SIG-M5 treated with dmso at 0.1 percent for 504 hours (cell line): Measurements from ENCODE around the gene MPDU1.
A peak's percentile ranks its signal among the peaks of the same experiment; 100 is the strongest.
"Not testable (repeated sequence)": the region's sequence is repeated elsewhere in the genome, so short reads cannot be mapped to it uniquely, and the experiment has no call there.

Source experiments
- DNase-seq: peaks from one replicate; lab custom pipeline; 2025; ENCODE audit not compliant: unreplicated experiment; lab: John Stamatoyannopoulos, UW

The MPDU1 gene

DNA sequence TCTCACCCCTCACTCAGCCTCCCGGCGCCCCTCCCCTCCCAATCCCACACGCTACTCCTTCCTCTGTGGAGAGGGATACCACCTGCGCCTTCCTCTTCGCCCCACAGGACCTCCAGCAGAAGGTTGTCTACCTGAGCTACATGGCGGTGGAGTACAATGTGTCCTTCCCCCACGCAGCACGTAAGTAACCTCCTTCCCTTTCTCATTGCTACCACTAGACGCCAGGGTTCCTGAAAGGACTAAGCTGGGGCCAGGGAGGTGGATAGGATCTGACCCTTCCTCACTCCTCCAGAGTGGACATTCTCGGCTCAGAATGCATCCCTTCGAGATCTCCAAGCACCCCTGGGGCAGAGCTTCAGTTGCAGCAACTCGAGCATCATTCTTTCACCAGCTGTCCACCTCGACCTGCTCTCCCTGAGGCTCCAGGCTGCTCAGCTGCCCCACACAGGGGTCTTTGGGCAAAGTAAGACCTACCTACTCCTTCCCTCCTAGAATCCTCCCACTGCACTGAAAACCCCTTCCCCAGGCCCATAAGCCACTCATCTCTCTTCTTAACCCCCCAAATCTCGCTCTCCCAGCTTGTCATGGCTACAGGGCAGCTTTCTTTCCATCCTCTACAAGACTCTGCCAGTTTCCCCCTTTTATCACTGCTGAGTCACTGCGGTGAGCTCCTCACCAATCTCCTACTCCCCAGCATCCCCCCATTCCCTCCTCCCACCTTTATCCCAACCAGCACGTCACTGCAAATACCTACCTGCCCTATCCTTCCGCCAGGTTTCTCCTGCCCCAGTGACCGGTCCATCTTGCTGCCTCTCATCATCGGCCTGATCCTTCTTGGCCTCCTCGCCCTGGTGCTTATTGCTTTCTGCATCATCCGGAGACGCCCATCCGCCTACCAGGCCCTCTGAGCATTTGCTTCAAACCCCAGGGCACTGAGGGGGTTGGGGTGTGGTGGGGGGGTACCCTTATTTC, 2.8 kb upstream of the MPDU1 start:
- DNase-seq, result no peak

DNA sequence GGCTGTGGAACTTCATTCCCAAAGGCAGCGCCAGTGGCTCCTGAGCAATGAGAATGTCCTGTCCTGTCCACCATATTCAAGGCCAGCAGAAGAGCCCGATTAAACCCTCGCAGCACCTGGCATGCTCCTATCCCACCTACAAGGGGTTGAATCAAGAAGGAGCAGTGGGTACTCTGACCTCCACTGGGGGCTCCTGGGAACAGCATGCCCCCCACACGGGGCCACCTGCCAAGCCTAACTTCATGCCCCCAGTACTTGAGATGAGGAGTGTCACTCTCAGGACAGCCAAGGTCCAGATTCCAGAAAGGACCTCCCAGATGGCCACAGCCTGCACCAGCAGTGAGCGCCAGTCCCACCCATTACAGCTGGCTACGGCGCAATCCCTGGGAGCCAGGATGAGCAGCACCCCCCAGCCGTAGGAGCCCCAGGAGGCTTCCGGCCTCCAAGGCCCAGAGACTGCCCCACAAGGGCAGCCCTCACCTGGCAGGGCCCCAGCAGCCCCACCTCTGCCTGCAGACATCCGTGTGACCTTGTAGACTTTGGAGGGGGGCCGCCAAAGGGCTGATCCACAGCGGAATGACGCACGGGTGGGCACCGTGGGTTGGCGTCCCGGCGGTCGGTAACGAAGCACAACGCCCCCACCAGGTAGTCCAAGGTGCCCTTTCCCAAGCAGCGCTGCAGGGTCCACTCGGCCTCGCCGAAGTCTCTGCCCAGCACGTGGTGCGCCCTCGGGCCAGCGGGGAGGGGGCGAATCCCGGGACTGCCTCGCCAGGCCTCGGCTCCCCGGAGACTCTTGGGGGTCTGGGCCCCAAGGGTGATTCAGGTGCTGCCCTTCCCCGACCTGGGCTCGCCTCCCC, 1.0 kb upstream of the MPDU1 start:
- no peak for DNase-seq

DNA sequence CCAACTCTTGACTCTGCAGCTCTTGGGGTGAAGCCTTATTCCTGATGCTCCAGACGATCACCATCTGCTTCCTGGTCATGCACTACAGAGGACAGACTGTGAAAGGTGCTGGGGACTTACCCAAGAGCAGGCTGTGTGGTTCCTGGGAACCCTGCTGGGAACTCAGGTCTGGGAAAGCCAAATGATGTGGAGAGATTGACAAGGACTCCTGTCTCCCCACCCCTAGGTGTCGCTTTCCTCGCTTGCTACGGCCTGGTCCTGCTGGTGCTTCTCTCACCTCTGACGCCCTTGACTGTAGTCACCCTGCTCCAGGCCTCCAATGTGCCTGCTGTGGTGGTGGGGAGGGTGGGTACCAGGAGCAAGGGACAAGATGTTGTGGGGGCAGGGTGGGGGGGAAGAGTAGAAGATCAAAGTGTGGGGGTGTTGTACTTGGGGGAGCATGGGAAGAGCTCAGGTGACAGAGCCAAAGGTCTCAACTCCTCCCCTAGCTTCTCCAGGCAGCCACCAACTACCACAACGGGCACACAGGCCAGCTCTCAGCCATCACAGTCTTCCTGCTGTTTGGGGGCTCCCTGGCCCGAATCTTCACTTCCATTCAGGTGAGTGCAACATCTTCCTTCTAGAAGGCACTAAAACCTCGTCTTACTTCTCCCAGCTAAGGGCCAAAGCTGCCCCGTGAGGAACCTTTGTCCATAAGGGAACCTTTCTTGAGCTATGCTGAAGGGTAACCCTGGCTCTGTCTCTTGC, 3.2 kb downstream of the MPDU1 start:
- no peak for DNase-seq

DNA sequence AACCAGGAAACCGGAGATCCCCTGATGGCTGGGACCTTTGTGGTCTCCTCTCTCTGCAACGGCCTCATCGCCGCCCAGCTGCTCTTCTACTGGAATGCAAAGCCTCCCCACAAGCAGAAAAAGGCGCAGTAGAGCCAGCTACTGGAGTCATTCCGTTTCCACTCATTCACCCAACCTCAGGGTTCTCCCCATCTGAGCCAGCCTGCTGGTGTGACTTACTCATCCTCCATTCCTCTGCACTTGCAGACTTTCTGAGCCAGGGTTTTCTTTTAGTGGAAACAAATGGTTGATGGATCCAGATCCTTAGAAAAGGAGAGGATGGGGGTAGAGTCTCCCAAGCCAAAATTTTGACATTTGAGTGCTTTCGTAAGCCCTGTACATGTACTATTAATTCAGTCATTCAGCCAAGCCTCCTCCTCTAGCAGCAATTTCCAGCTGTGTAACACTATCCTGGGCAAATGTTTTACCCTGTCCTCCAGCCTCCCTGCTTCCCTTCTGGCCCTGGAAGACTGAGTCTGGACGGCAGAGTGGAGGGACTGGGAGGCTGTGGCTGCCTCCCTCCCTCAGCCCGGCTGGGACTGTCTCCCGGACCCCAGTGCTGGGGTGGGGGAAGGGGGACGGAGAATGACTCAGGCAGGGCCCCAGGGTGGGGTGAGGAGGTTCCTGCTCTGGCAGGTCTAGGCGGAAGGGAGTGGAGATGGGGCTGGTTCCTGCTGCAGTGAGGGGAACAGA, 3.9 kb downstream of the MPDU1 start:
- DNase-seq, result peak; percentile 78

DNA sequence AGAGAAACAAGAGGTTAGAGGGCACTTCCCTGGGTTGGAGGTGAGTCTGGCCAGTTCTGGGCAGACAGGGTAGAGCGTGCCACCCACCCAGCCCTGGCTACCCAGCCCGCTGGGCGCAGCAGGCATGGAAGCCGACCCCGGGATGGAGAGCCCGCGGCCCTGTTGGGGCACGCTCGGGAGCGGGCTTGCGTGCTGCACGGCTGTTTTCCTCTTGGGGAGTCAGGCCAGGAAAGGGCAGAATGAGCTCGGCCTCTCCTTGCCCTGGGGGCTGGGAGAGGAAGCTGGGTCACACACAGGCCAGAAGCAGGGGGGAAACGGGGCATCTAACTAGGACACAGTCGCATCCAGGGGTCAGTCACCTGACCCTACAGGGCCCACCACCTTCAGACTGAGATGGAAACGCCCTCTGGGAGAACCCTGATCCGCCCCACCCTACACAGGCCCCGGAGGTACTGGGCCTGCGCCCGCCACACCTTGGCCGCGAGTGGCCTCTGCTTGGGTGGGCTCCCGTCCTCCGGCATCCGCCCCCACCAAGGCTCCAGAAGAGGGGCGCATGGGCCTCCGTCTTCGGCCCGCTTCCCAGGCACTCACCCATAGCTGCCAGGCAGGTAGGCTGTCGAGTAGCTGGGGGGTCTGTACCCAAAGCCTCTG, 5.0 kb downstream of the MPDU1 start:
- DNase-seq, result no peak

DNA sequence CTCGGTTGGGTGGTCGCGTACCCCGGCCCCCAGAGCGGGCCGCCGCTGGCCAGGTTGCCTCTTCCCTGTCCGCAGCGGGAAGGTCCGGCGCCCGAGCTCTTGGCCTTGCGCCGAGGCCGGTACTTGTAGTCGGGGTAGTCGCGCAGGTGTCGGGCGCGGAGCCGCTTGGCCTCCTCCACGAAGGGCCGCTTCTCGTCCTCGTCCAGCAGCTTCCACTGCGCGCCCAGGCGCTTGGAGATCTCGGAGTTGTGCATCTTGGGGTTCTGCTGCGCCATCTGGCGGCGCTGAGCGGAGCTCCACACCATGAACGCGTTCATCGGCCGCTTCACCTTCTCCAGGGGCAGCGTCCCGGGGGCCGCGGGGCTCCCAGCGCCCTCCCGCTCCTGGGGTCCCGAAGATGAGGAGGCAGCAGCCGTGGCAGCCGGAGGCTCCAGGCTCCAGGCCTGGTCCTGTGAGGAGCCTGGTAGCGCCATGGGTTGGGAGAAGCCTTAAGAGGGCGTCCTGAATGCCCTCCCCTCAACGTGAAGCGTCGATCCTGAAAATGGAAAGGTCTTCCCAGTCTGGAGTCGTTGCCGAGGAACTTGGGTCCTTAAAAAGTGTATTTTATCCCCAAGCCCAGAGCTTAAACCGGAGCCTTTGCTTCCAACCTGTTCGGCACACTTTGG, 5.7 kb downstream of the MPDU1 start:
- peak; percentile 20 for DNase-seq

DNA sequence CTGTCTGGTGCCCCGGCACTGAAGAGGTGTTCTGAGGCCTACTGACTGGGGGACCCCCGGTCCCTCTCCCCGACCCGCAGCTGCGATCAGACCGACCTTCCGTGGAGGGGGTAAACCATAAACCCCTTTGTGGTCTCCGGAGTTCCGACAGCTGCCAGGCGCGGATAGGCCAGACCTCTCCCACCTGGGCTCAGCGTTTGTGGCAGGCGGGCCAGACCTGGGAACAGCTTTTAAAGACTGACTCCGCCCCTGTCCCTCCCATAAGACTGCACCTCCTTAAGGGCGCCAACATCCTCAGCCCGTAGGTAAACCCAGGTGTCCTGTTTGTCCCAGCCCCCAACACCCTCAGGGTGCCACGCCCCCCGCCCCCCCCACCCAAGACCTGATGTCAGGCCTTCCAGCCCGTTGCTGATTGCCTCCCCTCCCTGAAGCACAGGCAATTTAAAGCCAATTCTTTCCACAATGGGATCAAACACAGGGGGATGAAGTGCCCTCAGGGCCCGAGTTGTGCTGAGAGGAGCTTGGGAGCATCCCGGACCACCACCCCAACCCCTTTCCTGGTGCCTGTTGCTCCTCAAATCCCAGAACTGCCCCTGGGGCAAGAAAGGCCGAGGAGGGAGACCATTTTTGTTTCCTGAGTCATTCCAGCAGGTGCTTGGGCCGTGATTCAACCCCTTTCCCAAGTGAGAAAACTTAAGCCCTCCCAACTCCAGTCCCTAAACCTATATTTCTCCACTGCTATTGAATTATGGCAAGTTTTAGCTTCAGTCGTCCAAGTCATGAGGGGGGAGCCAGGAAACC, 6.4 kb downstream of the MPDU1 start, which contains the start of gene SOX15:
SOX15 (minus strand) TSS at position 204 of the 801 bp plus-strand sequence. CDS start 418 bp downstream, outside the sequence.
- no peak for DNase-seq

DNA sequence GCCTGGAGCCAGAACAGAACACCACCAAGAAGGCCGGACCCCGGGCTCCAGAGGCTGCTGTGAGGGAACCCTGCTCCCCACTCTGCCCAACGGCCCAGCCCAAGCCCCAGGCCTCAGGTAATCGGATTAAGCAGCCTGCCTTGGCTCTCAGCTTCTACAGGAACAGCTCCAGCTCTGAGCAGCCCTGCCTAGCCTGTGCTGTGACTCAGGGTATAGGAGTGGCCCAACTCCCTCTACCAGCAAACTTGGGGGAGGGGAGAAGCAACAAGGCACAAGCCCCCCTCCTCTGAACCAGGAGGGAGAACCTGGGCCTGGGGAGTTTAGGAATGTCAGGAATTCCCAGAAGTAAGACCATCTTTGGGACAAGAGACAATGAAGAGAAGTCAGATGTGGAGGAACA, 7.1 kb downstream of the MPDU1 start:
- no peak for DNase-seq

DNA sequence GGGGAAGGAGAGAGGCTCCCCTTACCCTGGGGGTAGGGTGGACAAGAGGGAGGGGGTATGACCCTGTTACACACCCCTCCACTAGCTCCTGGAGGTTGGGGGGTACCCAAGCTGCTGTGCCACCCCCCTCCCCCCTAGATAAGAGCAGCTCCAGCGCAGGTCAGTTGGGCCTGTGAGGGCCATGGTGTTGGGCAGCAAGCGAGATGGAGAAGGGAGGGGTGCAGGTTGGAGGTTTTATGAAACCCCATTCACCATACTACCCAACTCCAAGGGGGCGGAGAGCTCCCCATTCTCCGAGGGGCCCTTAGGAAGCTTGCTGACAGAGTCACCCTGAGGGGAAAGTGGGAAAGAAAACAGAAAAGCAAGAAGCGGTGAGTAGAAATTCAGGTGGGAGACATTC, 7.9 kb downstream of the MPDU1 start:
- DNase-seq, result no peak

DNA sequence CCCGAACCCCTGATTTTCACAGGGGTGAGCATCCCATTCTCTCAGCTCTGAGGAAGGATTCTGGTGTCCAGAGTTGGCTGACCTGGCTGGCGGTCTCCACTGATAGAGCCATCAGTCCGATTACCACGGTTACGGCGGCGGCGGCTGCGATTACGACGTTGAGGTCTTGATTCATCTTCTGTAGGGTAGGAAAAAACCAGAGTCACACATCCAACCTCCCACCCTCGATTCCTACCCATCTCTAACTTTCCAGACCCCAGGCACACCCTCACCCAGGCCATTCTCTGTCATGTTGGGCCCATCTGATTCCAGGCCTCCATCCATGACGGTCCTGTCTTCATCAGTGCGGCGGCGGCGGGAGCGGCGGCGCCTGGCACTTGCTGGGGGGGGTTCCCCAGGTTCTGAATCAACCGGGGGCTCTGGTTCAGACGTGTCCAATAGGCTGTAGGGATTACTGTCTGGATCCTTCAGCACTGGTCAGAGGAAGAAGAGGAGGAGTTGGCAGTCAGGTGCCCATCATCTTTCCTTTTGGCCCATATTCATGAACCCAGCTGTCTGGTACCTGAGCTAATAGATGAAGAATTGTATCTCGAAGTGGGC, 8.9 kb downstream of the MPDU1 start:
- no peak for DNase-seq

DNA sequence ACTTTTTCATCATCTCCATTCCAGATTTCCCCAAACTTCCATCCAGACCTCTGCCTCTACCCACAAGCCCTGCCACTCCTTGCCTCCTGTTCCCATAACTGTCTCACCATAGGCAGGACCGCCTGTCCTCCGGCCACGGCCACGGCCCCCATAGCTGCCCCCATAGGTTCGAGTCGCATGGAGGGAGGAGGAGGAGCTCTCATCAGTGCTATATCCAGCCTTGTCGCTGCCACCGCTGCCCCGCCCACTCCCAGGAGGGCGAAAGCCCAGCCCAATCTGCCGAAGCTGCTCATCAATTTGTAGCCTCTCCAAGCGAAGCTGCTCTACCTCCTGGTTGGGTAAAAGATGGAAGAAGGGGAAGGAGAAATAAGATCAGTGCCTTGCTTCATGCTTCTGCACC, 9.6 kb downstream of the MPDU1 start:
- DNase-seq, result no peak

DNA sequence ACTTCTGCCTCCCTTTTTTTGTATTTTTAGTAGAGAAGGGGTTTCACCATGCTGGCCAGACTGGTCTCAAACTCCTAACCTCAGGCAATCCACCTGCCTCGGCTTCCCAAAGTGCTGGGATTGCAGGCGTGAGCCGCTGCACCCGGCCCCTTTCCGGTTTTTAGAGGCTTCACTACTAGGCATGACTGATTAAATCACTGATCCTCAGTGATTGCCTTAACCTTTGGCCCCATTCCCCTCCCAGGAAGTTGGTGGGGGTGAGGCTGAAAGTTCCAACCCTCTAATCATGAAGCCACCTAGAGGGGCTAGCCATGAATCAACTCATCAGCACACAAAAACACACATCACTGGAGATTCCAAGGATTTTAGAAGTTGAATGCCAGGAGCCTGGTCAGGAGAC, 13.9 kb downstream of the MPDU1 start:
- not testable (repeated sequence) for DNase-seq

DNA sequence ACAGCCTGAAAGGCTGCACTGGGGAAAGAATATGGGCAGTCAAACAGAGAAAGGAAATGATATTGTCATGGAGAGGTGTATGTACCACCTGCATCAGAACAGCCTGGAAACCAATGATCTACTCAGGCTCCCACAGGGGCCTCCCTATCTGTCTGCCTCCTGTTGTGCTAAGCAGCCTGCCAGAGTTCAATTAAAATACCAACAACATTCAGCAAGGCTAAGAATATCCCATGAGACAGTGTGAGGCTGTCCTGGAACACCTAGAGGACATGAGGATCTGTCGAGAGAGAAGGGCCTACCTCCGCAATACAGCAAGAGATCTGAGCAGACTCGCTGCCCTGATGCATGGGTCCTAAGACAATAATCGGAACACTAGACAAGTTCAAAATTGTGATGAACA, 22.6 kb downstream of the MPDU1 start:
- no peak for DNase-seq

DNA sequence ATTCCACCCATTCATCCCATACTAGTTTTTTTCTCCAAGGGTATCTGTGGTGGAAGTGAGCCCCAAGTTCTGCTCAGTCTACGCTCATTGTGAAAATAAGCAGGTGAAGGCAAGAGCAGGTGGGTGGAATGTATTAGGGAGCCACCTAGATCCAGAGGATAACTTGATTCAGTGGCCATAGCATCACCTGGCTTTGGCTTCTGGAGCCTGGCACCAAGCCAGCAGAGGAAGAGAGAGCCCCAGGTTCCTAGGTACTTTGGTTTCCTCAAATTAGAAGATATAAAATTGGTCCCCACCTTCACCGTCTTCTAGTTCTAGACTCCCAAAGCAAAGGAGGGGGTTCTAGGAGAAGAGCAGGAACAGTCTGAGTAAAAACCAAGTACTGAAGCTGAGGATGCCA, 27.0 kb downstream of the MPDU1 start:
- DNase-seq, result no peak

DNA sequence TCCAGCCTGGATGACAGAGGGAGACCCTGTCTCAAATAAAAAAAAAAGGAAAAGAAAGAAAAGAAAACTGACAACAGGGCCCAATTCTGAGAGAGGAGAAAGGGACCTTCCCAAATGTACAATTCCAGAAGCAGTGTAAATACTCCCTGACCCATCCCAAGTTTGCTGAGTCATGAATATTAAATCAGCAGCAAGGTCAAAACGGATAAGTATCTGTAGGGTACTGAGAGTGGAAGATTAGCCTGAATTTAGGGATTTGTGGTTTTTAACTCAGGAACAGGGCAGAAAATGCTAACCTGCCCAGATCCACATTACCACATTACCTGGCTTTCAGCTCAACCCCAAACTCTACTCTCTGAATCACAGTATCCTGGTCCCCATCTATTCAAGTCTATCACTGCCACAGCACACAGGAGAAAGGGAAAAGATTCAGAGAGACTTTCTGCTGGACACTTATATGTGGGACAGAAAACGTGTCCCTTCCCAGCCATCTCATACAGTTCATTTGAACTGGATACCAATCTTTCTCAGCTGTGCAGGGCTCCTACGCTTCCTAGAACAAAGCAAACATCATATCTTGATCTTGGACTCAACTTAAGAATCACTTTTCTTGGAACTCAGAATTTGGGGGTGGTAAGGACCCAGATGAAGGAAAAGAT, 28.1 kb downstream of the MPDU1 start:
- DNase-seq, result no peak

DNA sequence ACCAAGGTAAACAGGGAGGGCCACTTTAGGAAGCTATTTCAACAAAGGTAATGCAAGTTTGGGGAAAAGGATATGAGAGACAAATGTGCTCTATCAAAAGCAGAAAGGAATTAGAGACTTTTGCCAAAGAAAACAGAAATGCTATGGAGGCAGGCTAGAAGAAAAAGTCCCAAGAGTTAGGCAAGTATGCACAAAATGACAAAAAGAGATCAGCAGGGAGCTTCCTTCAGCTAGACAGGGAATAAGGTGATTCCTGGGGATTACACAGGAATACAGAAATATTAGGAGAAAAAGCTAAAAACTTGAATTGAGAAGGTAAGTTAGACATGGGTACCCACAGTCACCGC, 28.6 kb downstream of the MPDU1 start:
- no peak for DNase-seq

DNA sequence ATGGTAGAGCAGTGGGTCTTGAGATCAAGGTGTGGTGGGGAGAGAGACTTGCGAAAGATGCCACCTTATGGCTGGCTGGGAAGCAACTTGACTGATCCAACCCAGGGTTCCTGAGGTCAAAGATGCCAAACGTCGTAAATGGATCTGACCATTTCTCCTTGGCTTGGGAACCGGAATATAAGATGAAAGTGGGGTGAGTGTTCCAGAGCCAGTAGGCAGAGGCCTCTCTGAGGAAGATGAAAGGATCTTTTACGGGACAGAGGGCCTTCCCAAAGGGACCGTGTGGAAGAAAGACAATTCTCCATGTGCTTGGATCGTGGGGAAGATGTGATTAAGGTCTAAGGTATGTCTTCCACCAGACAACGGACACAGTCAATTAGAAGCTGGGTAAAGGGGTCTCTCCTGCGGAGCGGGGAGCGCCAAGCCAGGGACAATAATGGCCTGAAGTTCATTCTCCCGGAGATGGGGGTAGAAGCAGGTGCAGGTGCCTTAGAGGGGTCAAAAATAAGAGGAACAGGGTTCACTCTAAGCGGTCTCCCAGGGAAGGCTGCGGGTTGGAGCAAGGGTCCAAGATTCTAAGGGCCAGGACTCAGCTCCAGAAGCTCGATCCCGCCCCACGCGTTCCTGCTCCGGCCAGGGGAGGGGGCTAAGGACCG, 30.2 kb downstream of the MPDU1 start:
- no peak for DNase-seq
